Measurements from ENCODE around the gene MMP8.
"Not testable (repeated sequence)": the region's sequence is repeated elsewhere in the genome, so short reads cannot be mapped to it uniquely, and the experiment has no call there.

The MMP8 gene

DNA sequence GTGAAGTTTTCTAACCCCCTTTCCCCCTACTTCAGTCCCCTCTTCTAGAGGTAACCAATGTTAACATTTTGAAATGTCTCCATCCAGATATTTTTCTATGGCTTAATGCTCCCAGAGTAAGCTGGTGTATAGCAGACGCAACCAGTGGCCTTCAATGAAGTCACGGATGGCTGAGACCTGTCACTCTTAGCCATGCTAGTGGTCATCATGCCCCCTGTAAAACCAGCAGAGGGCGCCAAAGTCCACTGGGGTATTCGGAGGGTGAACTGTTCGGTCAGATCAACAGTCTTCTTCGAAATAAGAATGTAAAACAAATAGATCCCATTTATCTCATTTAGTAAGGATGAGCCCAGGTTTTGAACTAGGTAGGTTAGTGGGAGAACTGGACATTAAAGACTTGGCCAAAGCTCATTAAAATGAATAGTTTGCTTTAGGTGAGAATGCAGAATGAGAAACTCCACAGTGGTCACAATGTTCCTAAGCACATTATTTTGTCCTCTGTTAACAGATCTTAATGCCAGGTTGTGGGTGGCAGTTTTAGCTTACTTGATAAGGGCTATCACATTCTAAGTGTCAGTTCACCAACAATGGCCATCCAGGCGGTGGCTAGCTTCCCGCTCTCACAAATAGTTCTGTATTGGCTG lies 8.6 kb upstream of the MMP8 start:
- Histone ChIP-seq H3K36me3 (ENCODE audit: control insufficient read depth in 2 of 2, insufficient read depth in 1 of 2, low read length in 2 of 2) (no peaks in the 10 kb centered on the region), H3K9me3 (ENCODE audit: control insufficient read depth, insufficient read depth, low read depth, low read length) (no peaks in the 10 kb centered on the region), H3K4me1 (ENCODE audit: control insufficient read depth, insufficient read depth, low read length) (no peaks in the 10 kb centered on the region), H3K4me3 (ENCODE audit: low read depth, low read length) (no peak overlapping the region), H3K27ac (ENCODE audit: extremely low read depth, low read depth, low read length) (no peak overlapping the region)
- TF ChIP-seq ZFP37 (tag by site-specific recombination; IDR thresholded peaks at IDR 0.05): no peak
- peak; percentile 60; the same call in 1 of the 2 replicates for TF ChIP-seq SCRT1 (tag by site-specific recombination; IDR thresholded peaks at IDR 0.05; ENCODE audit: borderline replicate concordance)
- peak; percentile 90 for TF ChIP-seq ZNF654 (tag by site-specific recombination; IDR thresholded peaks at IDR 0.05; ENCODE audit: low read depth)
- TF ChIP-seq, protein P1, sequence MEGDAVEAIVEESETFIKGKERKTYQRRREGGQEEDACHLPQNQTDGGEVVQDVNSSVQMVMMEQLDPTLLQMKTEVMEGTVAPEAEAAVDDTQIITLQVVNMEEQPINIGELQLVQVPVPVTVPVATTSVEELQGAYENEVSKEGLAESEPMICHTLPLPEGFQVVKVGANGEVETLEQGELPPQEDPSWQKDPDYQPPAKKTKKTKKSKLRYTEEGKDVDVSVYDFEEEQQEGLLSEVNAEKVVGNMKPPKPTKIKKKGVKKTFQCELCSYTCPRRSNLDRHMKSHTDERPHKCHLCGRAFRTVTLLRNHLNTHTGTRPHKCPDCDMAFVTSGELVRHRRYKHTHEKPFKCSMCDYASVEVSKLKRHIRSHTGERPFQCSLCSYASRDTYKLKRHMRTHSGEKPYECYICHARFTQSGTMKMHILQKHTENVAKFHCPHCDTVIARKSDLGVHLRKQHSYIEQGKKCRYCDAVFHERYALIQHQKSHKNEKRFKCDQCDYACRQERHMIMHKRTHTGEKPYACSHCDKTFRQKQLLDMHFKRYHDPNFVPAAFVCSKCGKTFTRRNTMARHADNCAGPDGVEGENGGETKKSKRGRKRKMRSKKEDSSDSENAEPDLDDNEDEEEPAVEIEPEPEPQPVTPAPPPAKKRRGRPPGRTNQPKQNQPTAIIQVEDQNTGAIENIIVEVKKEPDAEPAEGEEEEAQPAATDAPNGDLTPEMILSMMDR (tag by site-specific recombination; IDR thresholded peaks at IDR 0.05): peak; percentile 46; the same call in 1 of the 2 replicates
- peak; percentile 96 for TF ChIP-seq SCRT2 (tag by site-specific recombination; IDR thresholded peaks at IDR 0.05)
- TF ChIP-seq, protein P2, sequence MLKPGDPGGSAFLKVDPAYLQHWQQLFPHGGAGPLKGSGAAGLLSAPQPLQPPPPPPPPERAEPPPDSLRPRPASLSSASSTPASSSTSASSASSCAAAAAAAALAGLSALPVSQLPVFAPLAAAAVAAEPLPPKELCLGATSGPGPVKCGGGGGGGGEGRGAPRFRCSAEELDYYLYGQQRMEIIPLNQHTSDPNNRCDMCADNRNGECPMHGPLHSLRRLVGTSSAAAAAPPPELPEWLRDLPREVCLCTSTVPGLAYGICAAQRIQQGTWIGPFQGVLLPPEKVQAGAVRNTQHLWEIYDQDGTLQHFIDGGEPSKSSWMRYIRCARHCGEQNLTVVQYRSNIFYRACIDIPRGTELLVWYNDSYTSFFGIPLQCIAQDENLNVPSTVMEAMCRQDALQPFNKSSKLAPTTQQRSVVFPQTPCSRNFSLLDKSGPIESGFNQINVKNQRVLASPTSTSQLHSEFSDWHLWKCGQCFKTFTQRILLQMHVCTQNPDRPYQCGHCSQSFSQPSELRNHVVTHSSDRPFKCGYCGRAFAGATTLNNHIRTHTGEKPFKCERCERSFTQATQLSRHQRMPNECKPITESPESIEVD (tag by site-specific recombination; IDR thresholded peaks at IDR 0.05): no peak
- CTCF ChIA-PET: interaction anchor here (0.6 to 3.9 kb wide), 33 partner anchors 14 to 497 kb away, joined by 3 to 38 read pairs (median 3); partner anchors contain the start of gene MMP10
- POLR2A ChIA-PET: no interaction called here

DNA sequence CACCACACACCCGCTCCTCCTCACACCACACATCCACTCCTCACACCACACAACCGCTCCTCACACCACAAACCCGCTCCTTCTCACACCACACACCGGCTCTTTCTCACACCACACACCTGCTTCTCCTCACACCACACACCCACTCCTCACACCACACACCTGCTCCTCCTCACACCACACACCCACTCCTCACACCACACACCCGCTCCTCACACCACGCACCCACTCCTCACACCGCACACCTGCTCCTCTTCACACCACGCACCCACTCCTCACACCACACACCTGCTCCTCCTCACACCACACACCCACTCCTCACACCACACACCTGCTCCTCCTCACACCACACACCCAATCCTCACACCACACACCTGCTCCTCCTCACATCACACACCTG lies 6.2 kb upstream of the MMP8 start:
- H3K9me3 ChIP-seq (ENCODE audit: control insufficient read depth, insufficient read depth, low read depth, low read length); POLR2A ChIA-PET; H3K27ac ChIP-seq (ENCODE audit: extremely low read depth, low read depth, low read length); H3K4me3 ChIP-seq (ENCODE audit: low read depth, low read length); H3K4me1 ChIP-seq (ENCODE audit: control insufficient read depth, insufficient read depth, low read length); H3K36me3 ChIP-seq (ENCODE audit: control insufficient read depth in 2 of 2, insufficient read depth in 1 of 2, low read length in 2 of 2): not testable (repeated sequence)
- CTCF ChIA-PET: interaction anchor here (1.5 kb wide), 1 partner anchor 216 kb away, joined by 4 read pairs; no protein-coding TSS in a partner anchor
- TF ChIP-seq, protein P3, sequence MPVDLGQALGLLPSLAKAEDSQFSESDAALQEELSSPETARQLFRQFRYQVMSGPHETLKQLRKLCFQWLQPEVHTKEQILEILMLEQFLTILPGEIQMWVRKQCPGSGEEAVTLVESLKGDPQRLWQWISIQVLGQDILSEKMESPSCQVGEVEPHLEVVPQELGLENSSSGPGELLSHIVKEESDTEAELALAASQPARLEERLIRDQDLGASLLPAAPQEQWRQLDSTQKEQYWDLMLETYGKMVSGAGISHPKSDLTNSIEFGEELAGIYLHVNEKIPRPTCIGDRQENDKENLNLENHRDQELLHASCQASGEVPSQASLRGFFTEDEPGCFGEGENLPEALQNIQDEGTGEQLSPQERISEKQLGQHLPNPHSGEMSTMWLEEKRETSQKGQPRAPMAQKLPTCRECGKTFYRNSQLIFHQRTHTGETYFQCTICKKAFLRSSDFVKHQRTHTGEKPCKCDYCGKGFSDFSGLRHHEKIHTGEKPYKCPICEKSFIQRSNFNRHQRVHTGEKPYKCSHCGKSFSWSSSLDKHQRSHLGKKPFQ (tag by site-specific recombination; IDR thresholded peaks at IDR 0.05): 0 out of 2 replicates have a peak, but pooled peaks have one; percentile 0

DNA sequence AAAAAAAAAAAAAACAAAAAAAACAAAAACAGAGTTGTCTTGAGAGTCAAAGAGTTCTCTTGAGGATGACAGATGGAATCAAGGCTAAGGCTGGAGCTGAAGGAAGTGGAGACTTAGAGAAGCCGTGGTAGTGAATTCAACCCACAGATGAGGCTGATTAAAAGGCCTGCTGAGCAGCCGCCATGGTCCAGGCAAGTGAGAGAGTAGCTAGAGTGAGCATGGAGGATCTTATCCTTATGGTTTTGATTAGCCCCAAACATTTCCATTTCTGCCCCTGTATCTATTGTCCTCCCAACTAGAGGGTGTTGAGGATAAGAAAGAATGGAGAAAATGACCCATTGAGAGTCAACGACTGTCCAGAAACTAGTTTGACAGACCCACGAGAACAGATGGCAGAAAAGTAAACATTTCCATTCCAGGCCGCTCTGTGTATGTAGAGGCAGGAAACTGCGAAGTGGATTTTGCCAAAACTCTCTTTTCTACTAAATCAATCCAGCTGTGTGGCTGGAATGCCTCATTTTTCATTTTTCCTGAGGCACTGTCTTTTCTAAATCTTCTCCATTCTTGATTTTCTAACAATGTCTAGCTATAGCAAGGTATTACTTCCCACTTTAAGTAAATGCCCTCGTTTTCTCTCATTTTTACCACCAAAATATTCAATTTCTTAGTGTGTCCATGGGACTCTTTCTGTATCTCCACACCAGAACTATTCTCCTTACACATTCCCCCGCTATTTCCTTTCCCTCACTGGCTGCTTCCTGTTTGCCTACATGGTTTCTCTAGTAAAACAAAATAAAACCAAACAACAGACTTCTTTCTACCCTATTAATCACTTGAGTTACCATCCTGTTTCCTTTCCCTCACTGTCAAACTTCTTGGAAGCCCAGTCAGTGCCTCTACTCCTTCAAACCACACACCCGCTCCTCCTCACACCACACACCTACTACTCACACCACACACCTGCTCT lies 5.4 kb upstream of the MMP8 start:
- POLR2A ChIA-PET: no interaction called here
- CTCF ChIA-PET: no interaction called here
- Histone ChIP-seq H3K27ac (ENCODE audit: extremely low read depth, low read depth, low read length) (no peak overlapping the region), H3K36me3 (ENCODE audit: control insufficient read depth in 2 of 2, insufficient read depth in 1 of 2, low read length in 2 of 2) (no peaks in the 10 kb centered on the region), H3K4me1 (ENCODE audit: control insufficient read depth, insufficient read depth, low read length) (no peaks in the 10 kb centered on the region), H3K9me3 (ENCODE audit: control insufficient read depth, insufficient read depth, low read depth, low read length) (no peaks in the 10 kb centered on the region), H3K4me3 (ENCODE audit: low read depth, low read length) (no peak overlapping the region)
- TF ChIP-seq, protein P4, sequence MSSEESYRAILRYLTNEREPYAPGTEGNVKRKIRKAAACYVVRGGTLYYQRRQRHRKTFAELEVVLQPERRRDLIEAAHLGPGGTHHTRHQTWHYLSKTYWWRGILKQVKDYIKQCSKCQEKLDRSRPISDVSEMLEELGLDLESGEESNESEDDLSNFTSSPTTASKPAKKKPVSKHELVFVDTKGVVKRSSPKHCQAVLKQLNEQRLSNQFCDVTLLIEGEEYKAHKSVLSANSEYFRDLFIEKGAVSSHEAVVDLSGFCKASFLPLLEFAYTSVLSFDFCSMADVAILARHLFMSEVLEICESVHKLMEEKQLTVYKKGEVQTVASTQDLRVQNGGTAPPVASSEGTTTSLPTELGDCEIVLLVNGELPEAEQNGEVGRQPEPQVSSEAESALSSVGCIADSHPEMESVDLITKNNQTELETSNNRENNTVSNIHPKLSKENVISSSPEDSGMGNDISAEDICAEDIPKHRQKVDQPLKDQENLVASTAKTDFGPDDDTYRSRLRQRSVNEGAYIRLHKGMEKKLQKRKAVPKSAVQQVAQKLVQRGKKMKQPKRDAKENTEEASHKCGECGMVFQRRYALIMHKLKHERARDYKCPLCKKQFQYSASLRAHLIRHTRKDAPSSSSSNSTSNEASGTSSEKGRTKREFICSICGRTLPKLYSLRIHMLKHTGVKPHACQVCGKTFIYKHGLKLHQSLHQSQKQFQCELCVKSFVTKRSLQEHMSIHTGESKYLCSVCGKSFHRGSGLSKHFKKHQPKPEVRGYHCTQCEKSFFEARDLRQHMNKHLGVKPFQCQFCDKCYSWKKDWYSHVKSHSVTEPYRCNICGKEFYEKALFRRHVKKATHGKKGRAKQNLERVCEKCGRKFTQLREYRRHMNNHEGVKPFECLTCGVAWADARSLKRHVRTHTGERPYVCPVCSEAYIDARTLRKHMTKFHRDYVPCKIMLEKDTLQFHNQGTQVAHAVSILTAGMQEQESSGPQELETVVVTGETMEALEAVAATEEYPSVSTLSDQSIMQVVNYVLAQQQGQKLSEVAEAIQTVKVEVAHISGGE (tag by site-specific recombination; conservative IDR thresholded peaks at IDR 0.05; ENCODE audit: low read depth): no peak
- TF ChIP-seq, protein P3 (tag by site-specific recombination; IDR thresholded peaks at IDR 0.05): 0 out of 2 replicates have a peak, but pooled peaks have one; percentile 19
- no peak for TF ChIP-seq ZNF623 (tag by site-specific recombination; IDR thresholded peaks at IDR 0.05)
- TF ChIP-seq ZNF610 (tag by site-specific recombination; IDR thresholded peaks at IDR 0.05; ENCODE audit: borderline replicate concordance): no peak
- no peak for TF ChIP-seq ZNF138 (tag by site-specific recombination; IDR thresholded peaks at IDR 0.05; ENCODE audit: borderline replicate concordance)
- TF ChIP-seq, protein P5, sequence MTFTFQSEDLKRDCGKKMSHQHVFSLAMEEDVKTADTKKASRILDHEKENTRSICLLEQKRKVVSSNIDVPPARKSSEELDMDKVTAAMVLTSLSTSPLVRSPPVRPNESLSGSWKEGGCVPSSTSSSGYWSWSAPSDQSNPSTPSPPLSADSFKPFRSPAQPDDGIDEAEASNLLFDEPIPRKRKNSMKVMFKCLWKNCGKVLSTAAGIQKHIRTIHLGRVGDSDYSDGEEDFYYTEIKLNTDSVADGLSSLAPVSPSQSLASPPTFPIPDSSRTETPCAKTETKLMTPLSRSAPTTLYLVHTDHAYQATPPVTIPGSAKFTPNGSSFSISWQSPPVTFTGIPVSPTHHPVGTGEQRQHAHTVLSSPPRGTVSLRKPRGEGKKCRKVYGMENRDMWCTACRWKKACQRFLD (tag by site-specific recombination; IDR thresholded peaks at IDR 0.05): no peak

Measured in HEK293 (cell line).